H1 (cell line): ENCODE measurements around the gene FGF14. TPM values are rescaled to one million over a fixed set of nuclear protein-coding genes. Genes with fewer than 3 reads are reported as not detected.

Experiments
- CTCF ChIA-PET: fragments of 300-600 bp; sonication (Branson Sonifier 250); formaldehyde crosslinking; loops from one replicate; lab custom pipeline; 2021; ENCODE audit not compliant: partially characterized antibody; lab: Charles Lee
- POLR2A ChIA-PET: fragments of 300-600 bp; sonication (Branson Sonifier 250); formaldehyde crosslinking; loops from one replicate; lab custom pipeline; 2021; ENCODE audit warnings: inconsistent platforms; ENCODE audit not compliant: partially characterized antibody; lab: Charles Lee
- DNase-seq, 2 experiments: peaks; one replicate each; pipeline versions ENCODE4 v3.0.0 to v3.0.0-alpha.2; 2010 to 2022; ENCODE audit warnings: low spot score in 2 of 2, low read depth in 1 of 2, mixed read lengths in 1 of 2
- FAIRE-seq: peaks from 2 replicates; lab custom pipeline; 2011; peaks lifted over from hg19 to GRCh38; lab: Jason Lieb, UNC
- H2AFZ ChIP-seq: 2 replicates; pipeline ENCODE4 v1.8.1; 2012; ENCODE audit warnings: low read length, inconsistent platforms
- H2AK5ac ChIP-seq: 2 replicates; pipeline ENCODE4 v1.6.1; 2013; ENCODE audit warnings: low read depth, low read length
- H2BK120ac ChIP-seq: replicated peaks from 2 replicates; pipeline ENCODE3; 2013; ENCODE audit warnings: low read depth, low read length, inconsistent platforms
- H2BK12ac ChIP-seq: 2 replicates; pipeline ENCODE4 v1.6.1; 2013; ENCODE audit warnings: low read depth, low read length
- H2BK15ac ChIP-seq: 2 replicates; pipeline ENCODE4 v1.6.1; 2013; ENCODE audit warnings: low read length
- H2BK20ac ChIP-seq: 2 replicates; pipeline ENCODE4 v1.6.1; 2013; ENCODE audit warnings: low read length
- H2BK5ac ChIP-seq: 2 replicates; pipeline ENCODE4 v1.6.1; 2013; ENCODE audit warnings: low read depth, low read length
- H3K14ac ChIP-seq: 2 replicates; pipeline ENCODE4 v1.6.1; 2013; ENCODE audit warnings: inconsistent platforms; ENCODE audit not compliant: insufficient read length
- H3K18ac ChIP-seq: 2 replicates; pipeline ENCODE4 v1.6.1; 2013; ENCODE audit warnings: low read length; ENCODE audit errors: extremely low read depth
- H3K23ac ChIP-seq: 2 replicates; pipeline ENCODE4 v1.6.1; 2013; ENCODE audit warnings: inconsistent platforms; ENCODE audit not compliant: insufficient read length
- H3K23me2 ChIP-seq: 2 replicates; pipeline ENCODE4 v1.6.1; 2013; ENCODE audit warnings: low read depth, low read length
- H3K27ac ChIP-seq: 2 replicates; pipeline ENCODE4 v1.6.1; 2011; ENCODE audit warnings: low read depth, low read length, inconsistent platforms
- H3K27me3 ChIP-seq, 4 experiments: replicated peaks in 1 of 4; 1 replicate in 1 of 4; 2 replicates in 3 of 4; pipeline versions ENCODE4 v1.6.1 to v1.8.1; 2011 to 2013; ENCODE audit warnings: low read length in 3 of 4, mild to moderate bottlenecking in 3 of 4, inconsistent platforms in 2 of 4, mixed read lengths in 2 of 4, moderate library complexity in 1 of 4; ENCODE audit not compliant: control insufficient read depth in 3 of 4, insufficient read depth in 3 of 4; ENCODE audit errors: extremely low read depth in 1 of 4
- H3K36me3 ChIP-seq, 4 experiments: 2 replicates each; pipeline versions ENCODE4 v1.6.1 to v1.8.1; 2011 to 2013; ENCODE audit warnings: mild to moderate bottlenecking in 4 of 4, low read length in 3 of 4, moderate library complexity in 2 of 4, control low read depth in 1 of 4, inconsistent platforms in 1 of 4; ENCODE audit not compliant: insufficient read depth in 4 of 4, control insufficient read depth in 2 of 4
- H3K4ac ChIP-seq: replicated peaks from 2 replicates; pipeline ENCODE3; 2013; ENCODE audit warnings: low read length, low read depth, mixed read lengths, inconsistent platforms; ENCODE audit not compliant: insufficient read length
- H3K4me1 ChIP-seq, 4 experiments: replicated peaks in 1 of 4; 1 replicate in 1 of 4; 2 replicates in 3 of 4; pipeline versions ENCODE4 v1.6.1 to v1.8.1; 2011 to 2013; ENCODE audit warnings: low read length in 3 of 4, inconsistent platforms in 2 of 4, mixed read lengths in 1 of 4; ENCODE audit not compliant: insufficient read depth in 4 of 4, control insufficient read depth in 3 of 4
- H3K4me2 ChIP-seq, 2 experiments: 2 replicates each; pipeline versions ENCODE4 v1.6.1 to v1.8.1; 2011 to 2013; ENCODE audit warnings: low read depth in 2 of 2, low read length in 2 of 2, control low read depth in 1 of 2, inconsistent platforms in 1 of 2, mild to moderate bottlenecking in 1 of 2; ENCODE audit not compliant: insufficient read depth in 1 of 2
- H3K4me3 ChIP-seq, 4 experiments: fragments of 200-600, 300-600 bp in 1 of 4; sonication (generic), shearing (Covaris generic), sonication (Bioruptor Twin) in 1 of 4; 2 replicates each; pipeline versions ENCODE4 v1.5.1 to v1.8.1; 2011 to 2016; ENCODE audit warnings: low read length in 4 of 4, low read depth in 3 of 4, control low read depth in 2 of 4, inconsistent platforms in 2 of 4, mild to moderate bottlenecking in 2 of 4, mixed read lengths in 1 of 4, moderate library complexity in 1 of 4; ENCODE audit not compliant: insufficient read depth in 2 of 4; ENCODE audit errors: extremely low read depth in 1 of 4
- H3K56ac ChIP-seq: replicated peaks from 2 replicates; pipeline ENCODE3; 2013; ENCODE audit warnings: low read depth, mild to moderate bottlenecking, mixed read lengths, low read length, inconsistent platforms; ENCODE audit not compliant: insufficient read length
- H3K79me1 ChIP-seq: 2 replicates; pipeline ENCODE4 v1.6.1; 2013; ENCODE audit warnings: low read depth, low read length, control low read depth
- H3K79me2 ChIP-seq, 2 experiments: 2 replicates each; pipeline versions ENCODE4 v1.6.1 to v1.8.1; 2012 to 2013; ENCODE audit warnings: low read length in 2 of 2, mild to moderate bottlenecking in 2 of 2, inconsistent platforms in 1 of 2; ENCODE audit not compliant: insufficient read depth in 2 of 2, control insufficient read depth in 1 of 2
- H3K9ac ChIP-seq, 4 experiments: replicated peaks in 1 of 4; 1 replicate in 1 of 4; 2 replicates in 3 of 4; pipeline versions ENCODE4 v1.6.1 to v1.8.1; 2011 to 2013; ENCODE audit warnings: low read depth in 3 of 4, low read length in 3 of 4, control low read depth in 2 of 4, mild to moderate bottlenecking in 2 of 4, moderate library complexity in 2 of 4, inconsistent platforms in 1 of 4; ENCODE audit errors: extremely low read depth in 1 of 4
- H3K9me3 ChIP-seq, 2 experiments: 2 replicates each; pipeline versions ENCODE4 v1.6.1 to v1.8.1; 2012 to 2013; ENCODE audit warnings: mild to moderate bottlenecking in 2 of 2, moderate library complexity in 2 of 2, control low read depth in 1 of 2, inconsistent platforms in 1 of 2, low read depth in 1 of 2, low read length in 1 of 2, mixed read lengths in 1 of 2; ENCODE audit not compliant: insufficient read depth in 2 of 2
- H4K20me1 ChIP-seq, 2 experiments: replicated peaks in 1 of 2; 2 replicates each; pipeline versions ENCODE3 to v1.8.1; 2011 to 2013; ENCODE audit warnings: inconsistent platforms in 2 of 2, low read length in 2 of 2, mild to moderate bottlenecking in 1 of 2; ENCODE audit not compliant: insufficient read depth in 2 of 2, control insufficient read depth in 1 of 2
- H4K5ac ChIP-seq: 2 replicates; pipeline ENCODE4 v1.6.1; 2013; ENCODE audit warnings: low read length, low read depth, mixed read lengths, inconsistent platforms; ENCODE audit not compliant: insufficient read length
- H4K8ac ChIP-seq: 2 replicates; pipeline ENCODE4 v1.8.0; 2013; ENCODE audit warnings: mild to moderate bottlenecking, moderate library complexity, low read length, inconsistent platforms; ENCODE audit not compliant: insufficient read depth; ENCODE audit errors: extremely low read depth
- H4K91ac ChIP-seq: replicated peaks from 2 replicates; pipeline ENCODE3; 2013; ENCODE audit warnings: low read length, mixed read lengths, inconsistent platforms; ENCODE audit not compliant: insufficient read length
- CBX5 ChIP-seq: fragments of 300-800, 300-1000 bp; sonication (generic); IDR thresholded peaks from 2 replicates; pipeline ENCODE4 v1.7.1; 2016; ENCODE audit warnings: antibody characterized with exemption, low read length, low read depth
- CBX8 ChIP-seq: fragments of 300-800, 300-1000 bp; sonication (generic); IDR thresholded peaks from 2 replicates; pipeline ENCODE4 v1.7.1; 2016; ENCODE audit warnings: low read depth, low read length, borderline replicate concordance
- EZH2 ChIP-seq: fragments of 200-600 bp; sonication (generic); IDR thresholded peaks from 2 replicates; pipeline ENCODE4 v1.7.1; 2012; ENCODE audit warnings: low read depth, mild to moderate bottlenecking, moderate library complexity, low read length, inconsistent platforms; ENCODE audit not compliant: severe bottlenecking
- HDAC2 ChIP-seq, 2 experiments: fragments of 300-600 bp in 1 of 2; sonication (generic) in 1 of 2; IDR thresholded peaks; 2 replicates each; pipeline ENCODE4 v1.6.1; 2011 to 2012; ENCODE audit warnings: low read depth in 2 of 2, low read length in 2 of 2, mild to moderate bottlenecking in 2 of 2, moderate library complexity in 2 of 2, borderline replicate concordance in 1 of 2, inconsistent platforms in 1 of 2
- JUND ChIP-seq: IDR thresholded peaks from 2 replicates; pipeline ENCODE4 v1.6.1; 2011; ENCODE audit warnings: mild to moderate bottlenecking, improper control_type of control experiment, low read length
- NANOG ChIP-seq: IDR thresholded peaks from 2 replicates; pipeline ENCODE4 v1.6.1; 2011; ENCODE audit warnings: low read length, low read depth, mild to moderate bottlenecking, inconsistent platforms; ENCODE audit not compliant: insufficient read depth, poor library complexity, severe bottlenecking
- PHF8 ChIP-seq: fragments of 200-600 bp; sonication (generic); conservative IDR thresholded peaks from 2 replicates; pipeline ENCODE4 v1.7.1; 2012; ENCODE audit warnings: low read depth, mild to moderate bottlenecking, inconsistent platforms, low read length, moderate library complexity
- SP4 ChIP-seq: IDR thresholded peaks from 2 replicates; pipeline ENCODE4 v1.6.1; 2012; ENCODE audit warnings: low read length, inconsistent platforms
- TAF7 ChIP-seq: optimal IDR thresholded peaks from 2 replicates; pipeline ENCODE3; 2011; ENCODE audit warnings: low read depth, mild to moderate bottlenecking, inconsistent platforms, low read length, moderate library complexity, borderline replicate concordance
- USF2 ChIP-seq: IDR thresholded peaks from 2 replicates; pipeline ENCODE4 v1.6.1; 2011; ENCODE audit warnings: low read length, improper control_type of control experiment
- WGBS, 2 experiments: shearing (Covaris generic) in 1 of 2; methylation state at CpG; one replicate each; pipeline versions ENCODE4 v1.1.6 to v1.1.7; 2013 to 2015; ENCODE audit warnings: low lambda C conversion rate in 2 of 2, mixed read lengths in 2 of 2, inconsistent platforms in 1 of 2, low coverage in 1 of 2, missing lambda C conversion rate in 1 of 2; ENCODE audit not compliant: insufficient replicate concordance in 2 of 2, insufficient coverage in 1 of 2, insufficient read length in 1 of 2; ENCODE audit errors: extremely low coverage in 1 of 2, missing lambda C conversion rate in 1 of 2; 5-methylcytosine and 5-hydroxymethylcytosine counted together
- polyA plus RNA-seq, 7 experiments: library from polyadenylated mRNA; depleted of rRNA in 3 of 7; stranded (reverse) in 5 of 7; unstranded in 2 of 7; fragments of >200 nt in 5 of 7; fragments of 200-250 nt in 2 of 7; gene quantifications; 1 replicate in 5 of 7; 2 replicates in 1 of 7; 4 replicates in 1 of 7; pipeline versions ENCODE4 v1.2.1 to v1.2.3, GENCODE V29; 2011 to 2013; ENCODE audit warnings: missing spikeins in 2 of 7, mixed read lengths in 2 of 7
- total RNA-seq: library from RNA; stranded (reverse); fragmentation: NEBNext Ultra II Directional; extraction: Animal tissue kit (Norgen Biotek cat#: 25700); gene quantifications from 2 replicates; pipeline ENCODE4 v1.2.1, GENCODE V29; 2021

Gene FGF14
- total and polyA plus RNA-seq, 2 of the 8 experiments (the other 6 are each of a cell fraction or from before 2014, with no cell fraction given): 0.05 to 0.58 TPM

DNA sequence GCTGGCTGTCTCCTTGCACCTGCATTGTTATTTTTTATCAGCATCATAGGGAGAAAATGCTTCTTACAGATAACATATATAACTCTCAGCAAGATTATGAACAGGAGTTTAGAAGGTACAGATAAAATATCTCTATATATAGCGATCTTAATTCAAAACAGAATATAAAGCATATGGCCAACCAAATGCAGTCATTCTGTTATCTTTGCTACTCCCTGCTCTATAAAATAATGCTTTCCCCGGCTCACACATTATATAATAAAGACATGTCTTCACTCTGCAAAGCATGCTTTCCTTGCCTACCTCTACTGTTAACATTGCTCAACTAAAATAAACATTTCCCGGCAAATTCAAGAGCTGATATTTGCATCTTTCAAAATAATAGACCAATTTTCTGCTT is 161.7 kb downstream of the FGF14 start:
- H3K36me3 ChIP-seq: no peaks in the 10 kb centered on the region
- no peak overlapping the region for H3K18ac ChIP-seq
- WGBS, 2 experiments: 91% methylated on average over 3 of the region's 3 CpGs; no CpG with 5 or more reads in 1 of the 2 experiments
- no peaks in the 10 kb centered on the region for H3K23me2 ChIP-seq
- no peak overlapping the region for H3K23ac ChIP-seq
- H4K5ac ChIP-seq: no peak overlapping the region
- no peak overlapping the region for H3K4ac ChIP-seq
- no peak overlapping the region for H2AFZ ChIP-seq
- H2BK15ac ChIP-seq: no peak overlapping the region
- no peak overlapping the region for H3K4me3 ChIP-seq
- no peak overlapping the region for H2AK5ac ChIP-seq
- no peaks in the 10 kb centered on the region for H3K4me1 ChIP-seq
- H4K91ac ChIP-seq: no peak overlapping the region
- no peak overlapping the region for H4K8ac ChIP-seq
- CTCF ChIA-PET: no interaction called here
- no peaks in the 10 kb centered on the region for H3K9me3 ChIP-seq
- POLR2A ChIA-PET: no interaction called here
- H3K9ac ChIP-seq: no peak overlapping the region
- H4K20me1 ChIP-seq: no peaks in the 10 kb centered on the region
- H3K27ac ChIP-seq: no peak overlapping the region
- H2BK20ac ChIP-seq: no peak overlapping the region
- H3K56ac ChIP-seq: no peak overlapping the region
- TF ChIP-seq TAF7 (no peak), NANOG (no peak), JUND (no peak), USF2 (no peak), CBX5 (no peak), SP4 (no peak), PHF8 (no peak), CBX8 (no peak), HDAC2 (IDR thresholded peaks at IDR 0.05; ENCODE audit: borderline replicate concordance in 1 of 2, low read depth in 2 of 2, low read length in 2 of 2) (no peak), EZH2 (no peak)
- H3K14ac ChIP-seq: no peak overlapping the region
- no peak overlapping the region for H2BK120ac ChIP-seq
- no peaks in the 10 kb centered on the region for H3K27me3 ChIP-seq
- no peak overlapping the region for H2BK5ac ChIP-seq
- H3K4me2 ChIP-seq: no peak overlapping the region
- DNase-seq (no peak), FAIRE-seq (no peak)
- no peaks in the 10 kb centered on the region for H3K79me1 ChIP-seq
- no peak overlapping the region for H2BK12ac ChIP-seq
- no peaks in the 10 kb centered on the region for H3K79me2 ChIP-seq
